ENCODE data around the gene COL6A3.

GRCh38 chr2:237322564-237322963 lies 91.4 kb downstream of the COL6A3 start:
- TF ChIP-seq CTCF (conservative IDR thresholded peaks at IDR 0.05 in 1 of 2, IDR thresholded peaks at IDR 0.05 in 1 of 2; ENCODE audit: low read depth in 1 of 2, low read length in 2 of 2) (peak; percentile 35 to 37), EZH2 (IDR thresholded peaks at IDR 0.05; ENCODE audit: low read length, missing control alignments) (no peak)
